Erythroblast (primary cell): ENCODE measurements around the gene MB.

ENCODE experiments used
- GATA1 ChIP-seq: IDR thresholded peaks from 2 replicates; pipeline ENCODE4 v1.6.1; 2011; ENCODE audit warnings: low read depth, mild to moderate bottlenecking, control low read depth, low read length, moderate library complexity
- POLR2A ChIP-seq: IDR thresholded peaks from 2 replicates; pipeline ENCODE4 v1.6.1; 2011; ENCODE audit warnings: mild to moderate bottlenecking, low read length

- TF ChIP-seq POLR2A (no peak), GATA1 (no peak)
Measured at GRCh38 chr22:35592418-35592967, 24.6 kb downstream of the MB start.
